ES-I3 (cell line): Measurements from ENCODE around the gene RAPGEF4.

Experiments
- H3K36me3 ChIP-seq: 2 replicates; pipeline ENCODE4 v1.6.1; 2013; ENCODE audit warnings: mild to moderate bottlenecking, low read length, control low read depth, moderate library complexity; ENCODE audit not compliant: insufficient read depth
- H3K4me1 ChIP-seq: 2 replicates; pipeline ENCODE4 v1.6.1; 2013; ENCODE audit warnings: mild to moderate bottlenecking, control low read depth, low read length; ENCODE audit not compliant: insufficient read depth
- H3K9ac ChIP-seq: 2 replicates; pipeline ENCODE4 v1.6.1; 2013; ENCODE audit warnings: low read depth, mild to moderate bottlenecking, low read length, moderate library complexity
- H3K9me3 ChIP-seq: 2 replicates; pipeline ENCODE4 v1.6.1; 2013; ENCODE audit warnings: mild to moderate bottlenecking, low read length, moderate library complexity; ENCODE audit not compliant: control insufficient read depth, insufficient read depth

The RAPGEF4 gene

GRCh38 chr2:172919732-172920131 is 184.1 kb downstream of the RAPGEF4 start:
- no peak overlapping the region for H3K9ac ChIP-seq
- H3K4me1 ChIP-seq = 0 out of 2 replicates have a peak, but pooled peaks cover 5% of the 10 kb centered on the region
- no peaks in the 10 kb centered on the region for H3K36me3 ChIP-seq
- no peaks in the 10 kb centered on the region for H3K9me3 ChIP-seq

- H3K9ac ChIP-seq = no peak overlapping the region
- 0 out of 2 replicates have a peak, but pooled peaks cover 5% of the 10 kb centered on the region for H3K4me1 ChIP-seq
- no peaks in the 10 kb centered on the region for H3K9me3 ChIP-seq
- no peaks in the 10 kb centered on the region for H3K36me3 ChIP-seq
Measured at GRCh38 chr2:172921532-172922236, 186.0 kb downstream of the RAPGEF4 start.

GRCh38 chr2:172922306-172922705 is 186.7 kb downstream of the RAPGEF4 start:
- Histone ChIP-seq H3K36me3 (no peaks in the 10 kb centered on the region), H3K9me3 (no peaks in the 10 kb centered on the region), H3K9ac (no peak overlapping the region), H3K4me1 (0 out of 2 replicates have a peak, but pooled peaks cover 7% of the 10 kb centered on the region)

GRCh38 chr2:172922815-172923214 is 187.2 kb downstream of the RAPGEF4 start:
- H3K9ac ChIP-seq = no peak overlapping the region
- 0 out of 2 replicates have a peak, but pooled peaks cover 8% of the 10 kb centered on the region for H3K4me1 ChIP-seq
- no peaks in the 10 kb centered on the region for H3K9me3 ChIP-seq
- no peaks in the 10 kb centered on the region for H3K36me3 ChIP-seq

GRCh38 chr2:172924097-172924660 is 188.5 kb downstream of the RAPGEF4 start:
- Histone ChIP-seq H3K36me3 (no peaks in the 10 kb centered on the region), H3K4me1 (0 out of 2 replicates have a peak, but pooled peaks cover 8% of the 10 kb centered on the region), H3K9ac (no peak overlapping the region), H3K9me3 (no peaks in the 10 kb centered on the region)

GRCh38 chr2:172925600-172925999 is 190.0 kb downstream of the RAPGEF4 start:
- H3K36me3 ChIP-seq = no peaks in the 10 kb centered on the region
- peaks cover 17% of the 10 kb centered on the region; the same call in 1 of the 2 replicates for H3K4me1 ChIP-seq
- H3K9ac ChIP-seq = no peak overlapping the region
- no peaks in the 10 kb centered on the region for H3K9me3 ChIP-seq

GRCh38 chr2:172926785-172927640 is 191.4 kb downstream of the RAPGEF4 start:
- peaks cover 21% of the 10 kb centered on the region for H3K4me1 ChIP-seq
- no peak overlapping the region for H3K9ac ChIP-seq

GRCh38 chr2:172927641-172928357 is 192.2 kb downstream of the RAPGEF4 start:
- no peaks in the 10 kb centered on the region for H3K36me3 ChIP-seq
- peaks cover 18% of the 10 kb centered on the region for H3K4me1 ChIP-seq
- H3K9ac ChIP-seq = no peak overlapping the region
- no peaks in the 10 kb centered on the region for H3K9me3 ChIP-seq

More at GRCh38 chr2:172926785-172927640, 191.4 kb downstream of the RAPGEF4 start:
- Histone ChIP-seq H3K9me3 (no peaks in the 10 kb centered on the region), H3K36me3 (no peaks in the 10 kb centered on the region)

GRCh38 chr2:172928756-172929155 is 193.1 kb downstream of the RAPGEF4 start:
- H3K4me1 ChIP-seq = peaks cover 18% of the 10 kb centered on the region
- H3K36me3 ChIP-seq = no peaks in the 10 kb centered on the region
- H3K9ac ChIP-seq = no peak overlapping the region
- no peaks in the 10 kb centered on the region for H3K9me3 ChIP-seq

GRCh38 chr2:172929644-172930043 is 194.0 kb downstream of the RAPGEF4 start:
- Histone ChIP-seq H3K36me3 (no peaks in the 10 kb centered on the region), H3K9me3 (no peaks in the 10 kb centered on the region), H3K4me1 (peaks cover 18% of the 10 kb centered on the region)

GRCh38 chr2:172930871-172931255 is 195.2 kb downstream of the RAPGEF4 start:
- Histone ChIP-seq H3K9me3 (no peaks in the 10 kb centered on the region), H3K4me1 (peaks cover 18% of the 10 kb centered on the region), H3K9ac (no peak overlapping the region), H3K36me3 (no peaks in the 10 kb centered on the region)

More at GRCh38 chr2:172929644-172930043, 194.0 kb downstream of the RAPGEF4 start:
- H3K9ac ChIP-seq = no peak overlapping the region

GRCh38 chr2:172931256-172931894 is 195.7 kb downstream of the RAPGEF4 start:
- H3K36me3 ChIP-seq = no peaks in the 10 kb centered on the region

GRCh38 chr2:172931918-172932520 is 196.4 kb downstream of the RAPGEF4 start:
- Histone ChIP-seq H3K4me1 (peaks cover 18% of the 10 kb centered on the region), H3K36me3 (no peaks in the 10 kb centered on the region), H3K9me3 (no peaks in the 10 kb centered on the region), H3K9ac (no peak overlapping the region)

More at GRCh38 chr2:172931256-172931894, 195.7 kb downstream of the RAPGEF4 start:
- Histone ChIP-seq H3K9me3 (no peaks in the 10 kb centered on the region), H3K9ac (no peak overlapping the region), H3K4me1 (peaks cover 18% of the 10 kb centered on the region)
